Smooth muscle cell of the brain vasculature (primary cell): ENCODE measurements around the gene MTTP.

Source experiments
- DNase-seq: peaks from one replicate; pipeline ENCODE4 v3.0.0-alpha.2; 2012; ENCODE audit warnings: low read depth, low spot score

Gene MTTP

GRCh38 chr4:99669084-99669483 lies 94.5 kb downstream of the MTTP start:
- DNase-seq = no peak

DNA sequence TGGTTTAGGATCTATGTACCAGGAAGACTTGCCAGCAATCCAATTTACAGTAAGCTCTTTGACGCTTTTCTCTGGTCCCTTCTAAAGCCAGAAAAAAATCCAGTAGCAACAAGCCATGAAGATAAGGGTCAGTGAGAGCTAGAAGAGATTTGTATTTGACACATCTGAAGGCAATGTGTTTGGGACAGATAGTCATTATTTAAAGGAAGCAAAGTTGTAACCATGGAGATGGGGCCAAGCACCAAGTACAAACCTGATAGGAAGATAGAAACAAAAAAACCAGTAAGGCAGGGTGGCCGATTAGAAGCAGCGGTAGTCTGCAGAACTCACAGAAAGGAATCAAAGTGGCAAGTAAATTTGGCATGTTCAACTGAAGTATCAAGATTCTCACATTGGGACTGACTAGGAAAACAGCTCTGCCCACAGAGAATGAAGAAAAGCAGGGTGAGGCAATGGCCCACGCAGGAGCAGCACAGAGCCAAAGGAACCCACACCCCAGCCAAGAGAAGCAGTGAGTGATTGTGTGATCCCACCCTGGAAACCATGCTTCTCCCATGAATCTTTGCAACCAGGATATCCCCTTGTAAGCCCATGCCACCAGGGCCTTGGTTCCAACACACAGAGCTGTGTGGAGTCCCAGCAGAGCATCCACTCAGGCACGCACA lies 95.9 kb downstream of the MTTP start:
- DNase-seq = no peak
